Renal cortical epithelial cell (primary cell): ENCODE results near the gene FAM53B. TPM values are rescaled to one million over a fixed set of nuclear protein-coding genes. Genes with fewer than 3 reads are reported as not detected.
A peak's percentile ranks its signal among the peaks of the same experiment; 100 is the strongest.

Source experiments
- DNase-seq: peaks from one replicate; pipeline ENCODE4 v3.0.0-alpha.2; 2011; ENCODE audit warnings: low read depth
- total RNA-seq: library from RNA; depleted of rRNA; stranded (reverse); fragments of >200 nt; gene quantifications from 2 replicates; pipeline ENCODE4 v1.2.3, GENCODE V29; 2014

FAM53B gene
- total RNA-seq, 1 donor from 2014 or later, result 20.4 TPM

- no peak for DNase-seq
These were observed 96.1 kb downstream of the FAM53B start for GRCh38 chr10:124648131-124648475.

- DNase-seq, result no peak
These were observed 96.6 kb downstream of the FAM53B start for GRCh38 chr10:124647421-124648130.

GRCh38 chr10:124646483-124647352, 97.5 kb downstream of the FAM53B start:
- DNase-seq, result peak; percentile 38

- no peak for DNase-seq
These were observed 98.6 kb downstream of the FAM53B start for GRCh38 chr10:124645467-124646095.

DNA sequence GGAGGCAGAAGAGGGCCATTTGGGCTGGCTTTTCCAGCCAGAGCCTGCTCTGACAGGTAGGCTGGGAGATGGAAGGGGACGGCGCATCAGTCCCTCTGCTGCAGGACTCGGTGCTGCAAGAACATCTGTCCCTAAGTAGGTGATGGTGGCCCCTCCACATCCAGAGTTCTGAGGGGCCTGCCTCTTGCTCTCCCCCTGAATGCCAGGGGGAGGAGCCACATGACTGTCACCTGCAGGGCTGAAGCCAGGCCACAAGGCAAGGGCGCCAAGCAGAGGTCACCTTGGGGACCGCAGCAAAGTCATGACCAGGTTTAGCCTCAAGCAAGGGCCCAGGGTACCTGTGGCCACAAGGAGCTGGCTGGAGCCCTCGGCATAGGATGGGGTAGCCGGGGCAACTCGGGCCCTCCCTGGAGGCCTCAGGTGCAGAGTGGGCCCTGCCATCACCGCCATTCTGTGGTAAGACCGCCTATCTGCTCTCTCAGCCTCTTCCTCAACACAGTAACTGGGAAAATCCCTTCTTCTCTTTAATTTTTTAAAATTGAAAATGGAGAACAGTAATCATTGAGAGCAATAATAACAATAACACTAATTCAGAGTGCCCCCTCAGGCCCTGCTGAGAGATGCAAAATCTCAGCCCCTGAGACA, 99.3 kb downstream of the FAM53B start:
- no peak for DNase-seq

DNA sequence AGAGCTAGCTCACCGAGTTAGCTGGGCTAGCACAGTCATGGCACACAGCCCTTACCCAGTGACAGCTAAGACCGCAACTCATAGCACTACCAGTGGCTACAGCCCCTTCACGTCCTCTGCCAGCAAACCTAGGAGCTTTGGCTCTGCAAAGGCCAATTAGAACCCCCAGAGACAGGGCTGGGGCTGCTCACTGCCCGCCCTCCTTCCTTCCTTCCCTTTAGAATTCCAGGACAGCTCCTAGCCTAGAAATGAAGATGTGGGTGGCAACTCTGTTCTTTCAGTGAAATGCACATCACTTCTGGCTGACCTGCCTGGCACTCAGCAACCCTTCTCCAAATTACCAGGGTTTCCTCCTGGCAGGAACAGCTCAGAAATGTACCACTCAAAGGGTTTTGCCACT, 99.9 kb downstream of the FAM53B start:
- no peak for DNase-seq

DNA sequence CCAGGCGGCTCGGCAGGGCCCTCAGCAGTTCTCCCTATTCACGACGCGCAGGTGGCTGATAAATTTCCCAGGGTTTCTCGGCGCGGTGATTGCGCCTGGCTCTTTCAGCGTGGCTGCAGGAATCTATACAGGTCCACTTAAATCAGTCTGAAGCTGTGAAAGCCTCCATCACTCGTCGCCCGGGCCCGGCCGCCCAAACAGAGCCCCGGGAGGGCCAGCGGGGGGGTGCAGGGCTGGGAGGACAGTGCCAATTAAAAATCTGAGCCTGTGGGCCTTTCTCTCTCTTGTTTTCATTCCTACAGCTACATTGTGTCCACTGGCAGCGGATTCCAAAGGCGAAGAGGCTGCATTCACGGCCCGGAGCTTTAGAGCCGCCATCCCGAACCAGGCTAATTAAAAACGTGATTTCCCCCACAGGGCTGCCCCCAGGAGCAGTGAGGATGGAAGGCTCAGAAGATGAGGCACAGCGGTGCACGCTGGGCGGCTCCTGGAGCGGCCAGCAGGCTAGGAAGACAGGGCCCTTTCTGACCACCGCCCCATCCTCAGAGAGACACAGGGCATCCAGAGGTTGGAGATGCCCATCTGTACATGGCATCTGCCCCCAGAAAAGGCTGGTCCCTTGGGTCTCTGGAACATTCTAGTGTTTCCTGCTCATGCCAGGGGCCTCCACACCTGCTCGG, 100.7 kb downstream of the FAM53B start:
- DNase-seq, result no peak

DNA sequence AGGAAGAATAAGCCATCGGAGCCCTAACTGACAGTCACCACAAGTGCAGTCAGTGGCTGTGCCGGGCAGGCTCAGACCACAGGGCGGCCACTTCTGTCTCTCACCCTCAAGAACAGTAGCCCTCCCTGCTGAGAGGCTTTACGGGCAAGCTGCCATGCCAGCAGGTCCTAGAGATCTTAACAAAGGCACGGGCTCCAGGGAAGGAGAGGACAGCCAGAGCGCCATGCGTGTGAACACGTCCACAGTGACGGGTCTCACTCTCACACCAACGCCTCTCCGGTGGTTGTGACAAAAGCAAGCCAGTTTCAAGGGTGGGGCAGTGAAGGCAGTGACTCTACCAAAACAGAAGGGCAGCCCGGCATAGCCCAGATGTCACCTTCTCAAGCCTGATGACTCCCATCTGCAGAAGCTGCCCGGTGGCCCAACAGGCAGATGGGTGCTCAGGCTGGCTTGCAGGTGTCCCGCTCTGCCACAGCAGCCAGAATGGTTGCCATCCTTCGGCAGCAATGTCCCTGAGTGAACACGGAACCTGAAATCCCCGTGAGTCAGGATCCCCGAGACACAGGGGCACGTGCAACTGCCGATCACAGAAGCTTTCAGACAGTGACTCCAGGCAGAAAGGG, 102.0 kb downstream of the FAM53B start:
- no peak for DNase-seq

DNA sequence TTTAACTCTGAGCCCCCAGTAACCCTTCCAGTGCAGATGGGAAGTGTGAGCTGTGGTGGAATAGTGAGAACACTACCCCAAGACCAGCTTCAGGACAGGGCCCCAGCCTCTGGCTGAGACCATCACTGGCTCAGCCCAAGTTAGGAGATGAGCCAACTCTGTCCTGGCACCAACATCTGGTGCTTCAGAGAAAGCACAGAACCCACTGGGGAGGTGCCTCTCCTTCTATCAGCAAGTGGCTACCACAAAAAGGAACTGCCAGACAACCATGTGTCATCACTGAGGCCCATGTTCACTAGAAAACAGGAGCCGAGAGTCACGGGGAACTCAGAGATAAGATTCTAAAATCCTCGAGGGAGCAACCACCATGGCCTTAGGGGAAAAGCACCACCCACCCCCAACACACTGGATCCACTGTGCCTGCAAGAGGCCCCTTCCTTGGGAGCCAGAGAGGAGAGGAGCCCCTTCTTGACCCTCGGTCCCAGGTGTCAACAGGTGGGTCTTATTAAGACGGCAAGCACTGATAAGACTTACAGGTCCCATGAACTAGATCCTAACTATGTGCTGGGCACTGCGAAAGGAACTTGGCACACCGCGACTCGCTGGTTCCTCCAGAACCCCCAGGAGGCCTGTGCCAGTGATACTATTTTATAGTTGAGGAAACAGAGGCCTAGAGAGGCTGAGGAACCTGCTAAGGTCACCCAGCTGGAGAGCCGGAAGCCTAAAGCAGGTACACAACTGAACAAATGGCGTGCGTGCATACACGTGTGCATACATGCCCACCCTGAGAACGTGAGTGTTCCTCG, 102.7 kb downstream of the FAM53B start:
- DNase-seq, result no peak

DNA sequence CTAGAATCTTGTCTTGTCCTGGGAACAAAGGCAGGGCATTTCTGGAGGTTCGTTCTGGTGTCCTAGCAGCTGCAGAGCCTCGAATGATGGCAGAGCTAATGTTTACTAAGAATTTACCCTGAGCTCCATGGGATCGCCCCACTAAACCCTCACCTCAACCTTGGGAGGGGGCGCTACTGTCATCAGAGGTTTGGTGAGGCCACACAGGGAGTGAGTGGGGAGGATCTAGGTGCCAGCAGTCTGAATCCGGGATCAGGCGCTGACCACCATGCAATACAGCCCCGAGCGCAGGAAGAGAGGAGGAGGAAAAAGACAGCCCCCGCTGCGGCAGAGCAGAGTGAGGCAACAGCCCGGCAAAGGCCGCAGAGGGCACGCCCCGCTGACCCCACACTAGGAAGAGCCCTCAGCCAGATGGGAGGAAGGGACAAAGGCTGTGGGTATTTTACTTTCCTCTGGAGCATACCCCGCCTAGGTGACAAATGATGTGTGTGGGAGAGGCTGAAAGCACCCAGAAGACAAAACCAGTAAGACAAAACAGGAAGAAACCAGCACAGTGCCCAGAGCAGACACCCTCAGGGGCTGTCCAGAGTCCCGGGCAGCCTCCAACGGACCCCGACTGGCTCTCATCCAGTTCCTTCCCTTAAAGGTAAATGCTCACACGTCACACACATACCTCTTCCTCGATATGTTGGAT, 103.5 kb downstream of the FAM53B start:
- no peak for DNase-seq

DNA sequence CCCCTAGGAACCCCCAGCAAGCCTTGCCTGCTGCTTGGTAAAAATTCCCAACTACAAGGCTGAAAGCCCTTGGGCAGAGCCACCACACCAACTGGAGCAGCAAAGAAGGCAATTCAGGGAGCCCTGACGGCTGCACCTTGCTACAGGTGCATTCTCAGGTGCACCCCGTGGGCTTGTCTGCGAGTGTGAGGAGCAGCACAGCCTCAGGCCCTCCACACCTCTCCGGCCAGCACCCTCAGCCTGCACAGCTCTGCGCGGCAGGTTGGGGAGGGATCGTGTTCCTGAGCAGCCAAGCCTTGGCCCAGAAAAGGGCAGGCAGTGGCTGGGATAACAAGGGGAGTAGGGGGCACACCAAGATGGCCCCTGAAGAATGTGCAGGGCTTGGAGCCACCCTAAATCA, 104.1 kb downstream of the FAM53B start:
- DNase-seq, result no peak

GRCh38 chr10:124639646-124640045, 104.5 kb downstream of the FAM53B start:
- no peak for DNase-seq

DNA sequence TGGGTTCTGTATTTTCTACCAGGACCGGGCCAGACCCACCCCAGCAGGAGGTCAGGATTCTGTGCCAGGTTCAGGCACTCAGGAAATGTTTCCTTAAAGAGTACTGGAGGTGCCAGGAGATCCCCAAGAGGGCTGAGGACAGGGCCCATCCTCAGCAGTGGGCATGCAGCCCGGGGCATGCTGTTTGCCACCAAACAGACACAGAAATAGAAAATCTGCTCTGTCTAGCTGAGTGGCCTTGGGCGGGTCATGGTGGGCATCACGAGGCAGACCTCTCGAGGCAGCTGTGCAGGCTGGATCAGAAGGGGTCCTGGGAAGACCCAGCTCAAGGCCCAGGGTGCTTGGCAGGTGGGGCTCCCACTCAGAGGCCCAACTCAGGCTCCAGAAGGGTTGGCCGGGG, 105.0 kb downstream of the FAM53B start:
- no peak for DNase-seq

- DNase-seq, result no peak
These were observed 106.4 kb downstream of the FAM53B start for GRCh38 chr10:124637746-124638145.

GRCh38 chr10:124637091-124637700, 107.0 kb downstream of the FAM53B start:
- no peak for DNase-seq

DNA sequence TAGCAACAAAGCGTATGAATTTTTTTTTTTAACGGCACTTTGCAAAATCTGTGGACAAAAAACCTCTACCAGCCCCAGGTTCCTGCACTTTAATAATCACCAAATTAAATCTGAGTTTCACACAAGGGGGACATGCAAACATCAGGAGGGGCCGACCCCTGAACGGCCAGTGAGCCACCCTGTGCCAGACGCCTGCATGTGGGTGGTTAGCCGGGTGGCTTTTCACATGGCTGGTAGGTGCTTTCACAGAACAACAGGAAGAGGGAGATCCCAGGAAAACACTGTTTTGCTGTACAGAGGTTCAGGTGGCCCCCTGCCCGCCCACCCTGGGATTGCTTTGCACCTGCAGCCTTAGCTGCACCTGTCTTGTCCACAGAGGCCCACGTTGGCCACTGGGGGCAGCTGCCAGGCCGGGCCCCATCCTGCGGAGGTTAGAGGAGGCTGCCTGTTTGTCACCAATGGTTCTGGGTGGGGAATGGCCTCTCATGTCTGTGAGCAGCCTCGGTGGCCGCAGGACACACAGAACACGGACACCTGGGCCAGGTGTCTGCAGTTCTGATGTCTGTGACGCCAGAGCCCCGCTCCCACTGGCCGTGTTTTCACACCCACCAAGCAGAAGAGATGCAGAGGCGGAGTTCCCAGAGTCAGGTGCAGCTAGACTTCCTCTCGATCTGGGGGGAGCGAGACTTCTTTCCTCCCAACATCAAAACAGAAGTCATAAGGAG, 107.7 kb downstream of the FAM53B start:
- DNase-seq, result no peak

- DNase-seq, result no peak
These were observed 111.6 kb downstream of the FAM53B start for GRCh38 chr10:124632566-124632965.

DNA sequence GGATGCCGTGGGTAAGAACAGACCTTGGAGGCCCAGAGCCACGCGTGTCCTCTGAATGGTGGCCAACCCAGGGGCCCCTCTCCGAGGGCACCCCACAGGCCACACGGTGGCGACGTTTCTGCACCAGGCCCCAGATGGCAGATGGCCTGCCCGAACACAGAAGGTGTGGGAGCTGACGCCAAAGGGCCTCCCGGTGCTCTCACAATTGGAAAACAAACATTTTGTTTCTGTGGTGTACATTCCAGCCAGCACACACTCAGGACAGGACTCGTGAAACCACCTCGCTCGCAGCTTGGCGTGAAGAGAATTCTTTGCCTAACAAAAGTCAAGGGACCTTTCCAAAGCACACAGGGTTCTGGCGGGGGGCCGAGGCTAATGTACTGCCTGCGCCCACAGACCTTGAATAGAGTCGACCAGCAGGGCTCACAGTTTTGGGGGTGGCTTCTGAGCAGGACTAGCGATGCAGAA, 112.1 kb downstream of the FAM53B start:
- DNase-seq, result no peak

DNA sequence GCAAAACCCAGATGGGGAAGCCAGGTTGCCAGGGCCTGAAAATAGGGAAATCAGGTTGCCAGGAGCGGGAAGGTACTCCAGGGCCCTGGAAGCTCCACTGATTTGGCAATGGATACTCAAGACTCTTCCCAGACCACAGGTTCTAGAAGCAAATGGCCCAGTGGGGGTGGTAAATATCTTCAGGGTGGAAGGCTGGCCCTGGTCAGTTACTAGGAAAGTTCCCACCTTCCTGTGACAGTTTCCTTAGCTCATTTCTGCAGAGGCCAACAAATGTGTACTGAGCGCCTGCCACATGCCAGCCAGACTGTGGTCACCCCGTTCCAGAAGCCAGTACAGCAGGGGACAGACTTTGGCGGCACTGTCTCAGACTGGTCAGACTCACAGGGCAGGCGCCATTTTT, 113.6 kb downstream of the FAM53B start:
- no peak for DNase-seq
